Pericardium fibroblast (primary cell): ENCODE data around the gene TMEM269. TPM values are rescaled to one million over a fixed set of nuclear protein-coding genes. Genes with fewer than 3 reads are reported as not detected.

ENCODE experiments used
- total RNA-seq: library from RNA; depleted of rRNA; stranded (reverse); fragments of >200 nt; gene quantifications from 2 replicates; pipeline ENCODE4 v1.2.3, GENCODE V29; 2015

The TMEM269 gene
- total RNA-seq: under 0.01 TPM in 1 of 2 replicates, not detected in the other

GRCh38 chr1:42784946-42785693 lies at the start of gene TMEM269:
TSS of gene TMEM269 (plus strand) at chr1:42784991. CDS start at chr1:42789894, 4,903 bp downstream.

GRCh38 chr1:42739753-42740700 lies 44.8 kb upstream of the TMEM269 start, which contains the start of gene CLDN19:
TSS of gene CLDN19 (minus strand) at chr1:42740236. CDS start at chr1:42740063, 173 bp downstream.

GRCh38 chr1:42766741-42767509 lies 17.9 kb upstream of the TMEM269 start, which contains the start of the genes C1orf50 and P3H1:
TSS of gene C1orf50 (plus strand) at chr1:42767249. CDS start at chr1:42767312, 63 bp downstream.
TSS of gene P3H1 (minus strand) at chr1:42767028. CDS start at chr1:42766971, 57 bp downstream.

GRCh38 chr1:42816585-42817439 lies 32.0 kb downstream of the TMEM269 start, which contains the start of the genes ERMAP and SVBP:
TSS of gene ERMAP (plus strand) at chr1:42817122. CDS start at chr1:42830449, 13,327 bp downstream.
TSS of gene SVBP (minus strand) at chr1:42817397. CDS start at chr1:42816544, 853 bp downstream.

DNA sequence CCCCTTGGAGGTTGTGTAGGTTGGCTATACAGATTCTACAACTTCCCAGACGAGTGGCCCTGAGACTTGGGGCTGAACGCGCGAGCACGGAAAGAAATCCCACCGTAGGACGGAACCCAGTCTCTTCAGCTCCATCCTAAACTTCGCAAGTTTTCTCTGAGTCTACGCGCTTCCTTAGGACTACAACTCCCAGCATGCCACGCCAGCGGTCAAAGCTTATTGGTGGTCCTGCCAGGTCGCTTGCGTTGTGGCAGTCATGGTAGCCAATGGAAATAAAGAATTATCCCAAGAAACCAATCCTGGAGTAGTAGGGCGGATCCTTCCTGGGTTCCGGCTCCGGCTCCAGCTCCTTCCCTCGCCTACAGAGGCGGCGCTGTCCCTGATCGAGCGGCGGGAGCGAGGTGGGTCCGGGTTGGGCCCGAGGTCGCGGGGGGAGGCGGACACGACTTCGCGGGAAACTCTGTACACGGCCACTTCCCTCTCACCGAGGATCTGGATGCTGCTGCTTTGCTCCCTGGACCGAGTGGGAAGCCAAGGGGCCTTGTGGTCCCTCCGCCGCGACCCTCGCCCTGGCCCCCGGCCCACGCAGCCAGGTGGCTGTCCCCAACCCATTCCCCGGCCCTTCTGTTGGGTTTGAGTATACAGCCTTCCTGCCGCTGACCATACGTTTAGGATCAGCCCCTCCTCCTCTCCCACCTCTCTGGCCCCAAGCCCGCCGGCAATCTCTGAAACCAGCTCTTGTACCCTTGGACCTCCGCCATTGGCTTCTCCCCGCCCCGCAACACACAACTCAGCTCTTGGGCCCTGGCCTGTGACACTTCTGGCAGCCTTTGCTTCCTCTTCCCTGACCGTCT lies 61.7 kb downstream of the TMEM269 start, which contains the start of gene ZNF691:
ZNF691 (plus strand) TSS at position 357 of the 854 bp plus-strand sequence. CDS start 3,046 bp downstream, outside the sequence.

Other genes starting within 250 kb of the TMEM269 start
- 18.7 and 34.5 TPM in 2 replicates for gene PPIH, start 126.6 kb upstream of the TMEM269 start, total RNA-seq
- 514 and 596 TPM in 2 replicates for gene YBX1, start 102.6 kb upstream of the TMEM269 start, total RNA-seq
- not detected in 2 replicates for gene CLDN19, start 44.8 kb upstream of the TMEM269 start, total RNA-seq
- gene P3H1, start 18.0 kb upstream of the TMEM269 start, total RNA-seq: 144 and 214 TPM in 2 replicates
- gene C1orf50, start 17.7 kb upstream of the TMEM269 start, total RNA-seq: 2.2 and 7.5 TPM in 2 replicates
- 6.7 and 18.8 TPM in 2 replicates for gene ERMAP, start 32.1 kb downstream of the TMEM269 start, total RNA-seq
- gene SVBP, start 32.4 kb downstream of the TMEM269 start, total RNA-seq: 15.7 and 23.0 TPM in 2 replicates
- gene ZNF691, start 61.6 kb downstream of the TMEM269 start, total RNA-seq: 7.5 and 8.3 TPM in 2 replicates
- gene SLC2A1, start 173.9 kb downstream of the TMEM269 start, total RNA-seq: 85.2 and 131 TPM in 2 replicates